Measurements from ENCODE around the gene ARL5C.

Gene ARL5C

GRCh38 chr17:39187152-39187830, 21.3 kb upstream of the ARL5C start:
- no peak for ATAC-seq
- TF ChIP-seq ZNF70 (CRISPR knock-in tag; IDR thresholded peaks at IDR 0.05): no peak

DNA sequence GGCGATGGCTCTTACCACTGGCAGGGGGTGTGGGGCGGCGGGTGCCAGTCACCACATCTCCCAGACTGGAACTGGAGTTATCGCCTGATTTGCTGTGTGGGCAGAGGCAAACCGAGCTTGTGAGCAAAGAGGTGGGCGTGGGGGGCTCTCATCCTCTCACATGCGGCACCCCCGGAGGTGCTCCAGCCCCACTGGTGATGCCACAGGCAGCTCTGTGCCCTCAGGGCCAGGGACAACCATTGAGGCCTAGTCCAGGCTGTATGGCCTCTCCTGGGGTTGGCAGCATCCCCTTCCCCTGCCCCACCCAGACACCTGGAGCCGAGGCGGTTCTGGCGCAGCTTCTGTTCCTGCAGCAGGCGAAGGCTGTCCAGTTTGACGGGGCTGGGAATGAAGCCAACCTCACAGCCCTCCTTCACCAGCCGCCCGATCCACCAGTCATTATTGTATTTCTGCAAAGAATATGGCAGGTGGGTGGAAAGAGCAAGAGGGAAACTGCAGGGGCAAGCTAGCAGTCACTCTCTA, 20.6 kb upstream of the ARL5C start:
- ATAC-seq: no peak

GRCh38 chr17:39183720-39184119, 17.8 kb upstream of the ARL5C start:
- no peak for ATAC-seq
- TF ChIP-seq SNAI2 (CRISPR knock-in tag; IDR thresholded peaks at IDR 0.05) (no peak), PPARA (CRISPR knock-in tag; IDR thresholded peaks at IDR 0.05; ENCODE audit: borderline replicate concordance) (no peak), RARB (CRISPR knock-in tag; IDR thresholded peaks at IDR 0.05) (no peak), ZC3H10 (CRISPR knock-in tag; IDR thresholded peaks at IDR 0.05) (no peak), GLIS3 (CRISPR knock-in tag; IDR thresholded peaks at IDR 0.05) (no peak), POU6F1 (CRISPR knock-in tag; IDR thresholded peaks at IDR 0.05; ENCODE audit: borderline replicate concordance, low read depth) (no peak), ZFP3 (CRISPR knock-in tag; IDR thresholded peaks at IDR 0.05) (no peak), BACH2 (CRISPR knock-in tag; IDR thresholded peaks at IDR 0.05; ENCODE audit: borderline replicate concordance) (no peak), CSDC2 (CRISPR knock-in tag; IDR thresholded peaks at IDR 0.05) (no peak)
- TF ChIP-seq, protein P1, sequence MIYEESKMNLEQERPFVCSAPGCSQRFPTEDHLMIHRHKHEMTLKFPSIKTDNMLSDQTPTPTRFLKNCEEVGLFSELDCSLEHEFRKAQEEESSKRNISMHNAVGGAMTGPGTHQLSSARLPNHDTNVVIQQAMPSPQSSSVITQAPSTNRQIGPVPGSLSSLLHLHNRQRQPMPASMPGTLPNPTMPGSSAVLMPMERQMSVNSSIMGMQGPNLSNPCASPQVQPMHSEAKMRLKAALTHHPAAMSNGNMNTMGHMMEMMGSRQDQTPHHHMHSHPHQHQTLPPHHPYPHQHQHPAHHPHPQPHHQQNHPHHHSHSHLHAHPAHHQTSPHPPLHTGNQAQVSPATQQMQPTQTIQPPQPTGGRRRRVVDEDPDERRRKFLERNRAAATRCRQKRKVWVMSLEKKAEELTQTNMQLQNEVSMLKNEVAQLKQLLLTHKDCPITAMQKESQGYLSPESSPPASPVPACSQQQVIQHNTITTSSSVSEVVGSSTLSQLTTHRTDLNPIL (CRISPR knock-in tag; IDR thresholded peaks at IDR 0.05; ENCODE audit: low read depth): no peak
- TF ChIP-seq, protein P2, sequence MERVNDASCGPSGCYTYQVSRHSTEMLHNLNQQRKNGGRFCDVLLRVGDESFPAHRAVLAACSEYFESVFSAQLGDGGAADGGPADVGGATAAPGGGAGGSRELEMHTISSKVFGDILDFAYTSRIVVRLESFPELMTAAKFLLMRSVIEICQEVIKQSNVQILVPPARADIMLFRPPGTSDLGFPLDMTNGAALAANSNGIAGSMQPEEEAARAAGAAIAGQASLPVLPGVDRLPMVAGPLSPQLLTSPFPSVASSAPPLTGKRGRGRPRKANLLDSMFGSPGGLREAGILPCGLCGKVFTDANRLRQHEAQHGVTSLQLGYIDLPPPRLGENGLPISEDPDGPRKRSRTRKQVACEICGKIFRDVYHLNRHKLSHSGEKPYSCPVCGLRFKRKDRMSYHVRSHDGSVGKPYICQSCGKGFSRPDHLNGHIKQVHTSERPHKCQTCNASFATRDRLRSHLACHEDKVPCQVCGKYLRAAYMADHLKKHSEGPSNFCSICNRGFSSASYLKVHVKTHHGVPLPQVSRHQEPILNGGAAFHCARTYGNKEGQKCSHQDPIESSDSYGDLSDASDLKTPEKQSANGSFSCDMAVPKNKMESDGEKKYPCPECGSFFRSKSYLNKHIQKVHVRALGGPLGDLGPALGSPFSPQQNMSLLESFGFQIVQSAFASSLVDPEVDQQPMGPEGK (CRISPR knock-in tag; IDR thresholded peaks at IDR 0.05; ENCODE audit: borderline replicate concordance): no peak

More for the DNA sequence above, 20.6 kb upstream of the ARL5C start:
- no peak for TF ChIP-seq RARB (CRISPR knock-in tag; IDR thresholded peaks at IDR 0.05)
- TF ChIP-seq CSDC2 (CRISPR knock-in tag; IDR thresholded peaks at IDR 0.05): no peak
- TF ChIP-seq PPARA (CRISPR knock-in tag; IDR thresholded peaks at IDR 0.05; ENCODE audit: borderline replicate concordance): no peak
- TF ChIP-seq ESRRG (CRISPR knock-in tag; IDR thresholded peaks at IDR 0.05): no peak
- no peak for TF ChIP-seq ZNF70 (CRISPR knock-in tag; IDR thresholded peaks at IDR 0.05)
- TF ChIP-seq ISL1 (CRISPR knock-in tag; IDR thresholded peaks at IDR 0.05): no peak
- TF ChIP-seq, protein P2 (CRISPR knock-in tag; IDR thresholded peaks at IDR 0.05; ENCODE audit: borderline replicate concordance): no peak
- TF ChIP-seq GLIS3 (CRISPR knock-in tag; IDR thresholded peaks at IDR 0.05): no peak
- no peak for TF ChIP-seq ZFP3 (CRISPR knock-in tag; IDR thresholded peaks at IDR 0.05)
- no peak for TF ChIP-seq OSR1 (CRISPR knock-in tag; IDR thresholded peaks at IDR 0.05)
- TF ChIP-seq BACH2 (CRISPR knock-in tag; IDR thresholded peaks at IDR 0.05; ENCODE audit: borderline replicate concordance): no peak
- TF ChIP-seq POU6F1 (CRISPR knock-in tag; IDR thresholded peaks at IDR 0.05; ENCODE audit: borderline replicate concordance, low read depth): no peak
- TF ChIP-seq TCF4 (CRISPR knock-in tag; IDR thresholded peaks at IDR 0.05; ENCODE audit: borderline replicate concordance): no peak
- TF ChIP-seq ZC3H10 (CRISPR knock-in tag; IDR thresholded peaks at IDR 0.05): no peak
- no peak for TF ChIP-seq TOX (CRISPR knock-in tag; IDR thresholded peaks at IDR 0.05; ENCODE audit: borderline replicate concordance)

DNA sequence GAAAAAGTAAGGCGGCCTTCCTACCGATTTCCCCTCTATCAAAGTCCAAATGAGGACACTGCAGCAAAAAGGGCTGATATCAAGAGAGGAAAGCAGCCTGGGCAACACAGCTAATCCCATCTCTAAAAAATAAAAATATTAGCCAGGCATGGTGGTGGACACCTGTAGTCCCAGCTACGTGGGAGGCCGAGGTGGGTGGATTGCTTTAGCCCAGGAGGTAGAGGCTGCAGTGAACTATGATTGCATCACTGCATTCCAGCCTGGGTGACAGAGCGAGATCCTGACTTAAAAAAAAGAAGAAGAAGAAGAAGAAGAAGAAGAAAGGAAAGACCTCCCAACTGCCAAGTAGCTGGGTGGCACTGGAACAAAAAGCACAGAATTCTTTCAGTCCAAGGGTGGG, 17.1 kb upstream of the ARL5C start:
- no peak for ATAC-seq
- TF ChIP-seq BACH2 (CRISPR knock-in tag; IDR thresholded peaks at IDR 0.05; ENCODE audit: borderline replicate concordance) (no peak), GLIS3 (CRISPR knock-in tag; IDR thresholded peaks at IDR 0.05) (no peak), RARB (CRISPR knock-in tag; IDR thresholded peaks at IDR 0.05) (no peak), ISL1 (CRISPR knock-in tag; IDR thresholded peaks at IDR 0.05) (no peak), PPARA (CRISPR knock-in tag; IDR thresholded peaks at IDR 0.05; ENCODE audit: borderline replicate concordance) (no peak), OSR1 (CRISPR knock-in tag; IDR thresholded peaks at IDR 0.05) (no peak), POU6F1 (CRISPR knock-in tag; IDR thresholded peaks at IDR 0.05; ENCODE audit: borderline replicate concordance, low read depth) (no peak)
- TF ChIP-seq, protein P1 (CRISPR knock-in tag; IDR thresholded peaks at IDR 0.05; ENCODE audit: low read depth): no peak
- TF ChIP-seq, protein P2 (CRISPR knock-in tag; IDR thresholded peaks at IDR 0.05; ENCODE audit: borderline replicate concordance): no peak
